DND-41 (cell line): ENCODE measurements around the gene SMARCC1.

ENCODE experiments used
- EZH2 ChIP-seq: IDR thresholded peaks from 3 replicates; pipeline ENCODE4 v1.6.1; 2012; ENCODE audit warnings: borderline replicate concordance, low read depth, mild to moderate bottlenecking, moderate library complexity, low read length, inconsistent platforms; ENCODE audit not compliant: severe bottlenecking
- TF ChIP-seq, protein P1 (sequence below): IDR thresholded peaks from 2 replicates; pipeline ENCODE4 v1.5.1; 2012; ENCODE audit warnings: borderline replicate concordance, low read length, moderate library complexity, mild to moderate bottlenecking; ENCODE audit not compliant: poor library complexity, severe bottlenecking; ENCODE audit errors: extremely low read depth

DNA sequence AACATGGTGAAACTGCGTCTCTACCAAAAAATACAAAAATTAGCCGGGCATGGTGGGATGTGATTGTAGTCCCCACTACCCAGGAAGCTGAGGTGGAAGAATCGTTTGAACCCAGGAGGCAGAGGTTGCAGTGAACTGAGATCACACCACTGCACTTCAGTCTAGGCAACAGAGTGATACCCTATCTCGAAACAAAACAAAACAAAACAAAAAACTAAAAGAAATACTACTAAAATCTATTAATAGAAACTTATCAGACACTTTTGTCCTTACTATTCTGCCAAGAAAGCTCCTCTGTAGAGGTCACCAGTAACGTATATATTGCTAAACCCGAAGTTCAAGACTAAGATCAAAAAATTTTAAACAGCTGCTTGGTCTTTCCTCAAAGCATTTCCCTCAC, 67.1 kb downstream of the SMARCC1 start:
- TF ChIP-seq, protein P1, sequence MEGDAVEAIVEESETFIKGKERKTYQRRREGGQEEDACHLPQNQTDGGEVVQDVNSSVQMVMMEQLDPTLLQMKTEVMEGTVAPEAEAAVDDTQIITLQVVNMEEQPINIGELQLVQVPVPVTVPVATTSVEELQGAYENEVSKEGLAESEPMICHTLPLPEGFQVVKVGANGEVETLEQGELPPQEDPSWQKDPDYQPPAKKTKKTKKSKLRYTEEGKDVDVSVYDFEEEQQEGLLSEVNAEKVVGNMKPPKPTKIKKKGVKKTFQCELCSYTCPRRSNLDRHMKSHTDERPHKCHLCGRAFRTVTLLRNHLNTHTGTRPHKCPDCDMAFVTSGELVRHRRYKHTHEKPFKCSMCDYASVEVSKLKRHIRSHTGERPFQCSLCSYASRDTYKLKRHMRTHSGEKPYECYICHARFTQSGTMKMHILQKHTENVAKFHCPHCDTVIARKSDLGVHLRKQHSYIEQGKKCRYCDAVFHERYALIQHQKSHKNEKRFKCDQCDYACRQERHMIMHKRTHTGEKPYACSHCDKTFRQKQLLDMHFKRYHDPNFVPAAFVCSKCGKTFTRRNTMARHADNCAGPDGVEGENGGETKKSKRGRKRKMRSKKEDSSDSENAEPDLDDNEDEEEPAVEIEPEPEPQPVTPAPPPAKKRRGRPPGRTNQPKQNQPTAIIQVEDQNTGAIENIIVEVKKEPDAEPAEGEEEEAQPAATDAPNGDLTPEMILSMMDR: no peak
- no peak for TF ChIP-seq EZH2
